ENCODE measurements around the gene MAB21L2.

GRCh38 chr4:150589157-150589556 lies 7.2 kb downstream of the MAB21L2 start:
- TF ChIP-seq EZH2 (IDR thresholded peaks at IDR 0.05; ENCODE audit: insufficient read depth, poor library complexity, severe bottlenecking) (no peak), EZH2phosphoT487 (IDR thresholded peaks at IDR 0.05; ENCODE audit: insufficient read depth, low read depth) (no peak)

Measured in GM23248 (cell line).